Vagina (tissue), 2 donors: ENCODE measurements around the gene LPIN1. TPM values are rescaled to one million over a fixed set of nuclear protein-coding genes. Genes with fewer than 3 reads are reported as not detected.

Experiments used
- DNase-seq, 2 donors: peaks; one replicate each; pipeline ENCODE4 v3.0.0-alpha.2; 2017; ENCODE audit errors: extremely low spot score in 2 of 2
- H3K27ac ChIP-seq: fragments of 200-600 bp; sonication (generic); one replicate; pipeline ENCODE4 v1.5.1; 2019
- H3K27me3 ChIP-seq: fragments of 200-600 bp; sonication (generic); one replicate; pipeline ENCODE4 v1.5.1; 2019
- H3K36me3 ChIP-seq, 2 donors: fragments of 200-600 bp; sonication (generic); one replicate each; pipeline ENCODE4 v1.5.1; 2017 to 2019
- H3K4me1 ChIP-seq: fragments of 200-600 bp; sonication (generic); one replicate; pipeline ENCODE4 v1.5.1; 2019
- H3K4me3 ChIP-seq, 2 donors: fragments of 200-600 bp; sonication (generic); 1 replicate in 1 of 2; 2 replicates in 1 of 2; pipeline ENCODE4 v1.5.1; 2016 to 2019
- H3K9me3 ChIP-seq: fragments of 200-600 bp; sonication (generic); one replicate; pipeline ENCODE4 v1.5.1; 2019
- CTCF ChIP-seq, 3 experiments: fragments of 450-650 bp in 2 of 3; fragments of 200-600 bp in 1 of 3; sonication (generic) in 1 of 3; IDR thresholded peaks; one replicate each; pipeline ENCODE4 v1.5.1; 2017 to 2019; ENCODE audit warnings: antibody characterized with exemption in 3 of 3, mild to moderate bottlenecking in 2 of 3, moderate library complexity in 2 of 3
- POLR2A ChIP-seq, 2 donors: fragments of 450-650 bp; IDR thresholded peaks; one replicate each; pipeline ENCODE4 v1.6.1; 2017; ENCODE audit warnings: antibody characterized with exemption in 2 of 2, mild to moderate bottlenecking in 2 of 2, moderate library complexity in 2 of 2
- POLR2AphosphoS5 ChIP-seq, 2 donors: sonication (generic); formaldehyde crosslinking; IDR thresholded peaks; one replicate each; pipeline ENCODE4 v1.9.0; 2017; ENCODE audit warnings: antibody characterized with exemption in 2 of 2, mild to moderate bottlenecking in 2 of 2, low read depth in 1 of 2; ENCODE audit not compliant: insufficient read depth in 1 of 2
- intact Hi-C: fragments of 100-400 bp; cut with DNase I; formaldehyde crosslinking; loops from one replicate; pipeline ENCODE4 v1.15.1; 2023
- total RNA-seq: library from RNA; depleted of rRNA; stranded (reverse); fragments of >200 nt; gene quantifications from one replicate; pipeline ENCODE4 v1.2.3, GENCODE V29; 2016

The LPIN1 gene
- total RNA-seq, 1 donor from 2014 or later, result 67.5 TPM

DNA sequence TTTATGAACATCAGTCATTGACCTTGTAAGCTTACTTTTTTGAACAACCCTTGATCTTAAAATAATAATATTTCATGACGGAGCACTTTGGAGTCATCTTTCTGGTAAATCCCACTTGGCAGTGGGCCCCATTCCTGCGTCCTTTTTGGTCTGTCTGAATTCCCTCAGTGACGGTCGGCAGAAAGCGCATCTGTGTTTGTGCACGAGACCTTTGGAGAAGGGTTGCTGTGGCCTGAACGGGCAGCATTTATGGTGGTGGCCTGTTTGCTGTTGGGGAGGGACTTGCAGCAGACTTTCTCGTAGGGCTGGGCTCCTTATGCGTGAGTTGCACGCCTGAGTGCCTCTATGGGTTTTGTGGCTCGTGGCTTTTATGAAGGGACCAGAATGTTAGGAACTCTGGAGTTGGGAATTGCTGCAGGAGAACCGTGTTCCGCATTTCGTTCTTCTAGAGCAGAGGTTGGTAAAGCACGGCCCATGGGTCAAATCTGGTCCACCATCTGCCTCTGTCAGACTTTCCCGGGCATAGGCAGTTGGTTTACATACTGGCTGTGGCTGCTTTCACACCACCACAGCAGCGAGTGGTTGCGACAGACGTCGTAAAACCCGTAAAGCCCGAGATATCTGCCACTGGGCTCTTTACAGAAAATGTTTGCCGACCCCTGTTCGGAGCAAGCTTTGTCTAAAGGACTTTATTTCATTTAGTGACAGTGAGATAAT is 30.8 kb downstream of the LPIN1 start:
- no peaks in the 10 kb centered on the region for H3K27me3 ChIP-seq
- H3K9me3 ChIP-seq, result no peaks in the 10 kb centered on the region
- peaks cover 8% of the 10 kb centered on the region for H3K4me1 ChIP-seq
- peaks cover 0 to 35% of the 10 kb centered on the region in 2 donors for H3K36me3 ChIP-seq
- H3K4me3 ChIP-seq, result no peak overlapping the region
- no peak overlapping the region for H3K27ac ChIP-seq
- peak in 1 of 2 donors; percentile 79 for DNase-seq
- TF ChIP-seq CTCF (IDR thresholded peaks at IDR 0.05) (no peak), POLR2AphosphoS5 (IDR thresholded peaks at IDR 0.05; ENCODE audit: insufficient read depth in 1 of 2, low read depth in 1 of 2) (no peak), POLR2A (IDR thresholded peaks at IDR 0.05) (no peak)
- intact Hi-C loops, result loop anchor here (5.0 kb wide), 2 partner anchors 90 to 295 kb away; no protein-coding TSS in a partner anchor

DNA sequence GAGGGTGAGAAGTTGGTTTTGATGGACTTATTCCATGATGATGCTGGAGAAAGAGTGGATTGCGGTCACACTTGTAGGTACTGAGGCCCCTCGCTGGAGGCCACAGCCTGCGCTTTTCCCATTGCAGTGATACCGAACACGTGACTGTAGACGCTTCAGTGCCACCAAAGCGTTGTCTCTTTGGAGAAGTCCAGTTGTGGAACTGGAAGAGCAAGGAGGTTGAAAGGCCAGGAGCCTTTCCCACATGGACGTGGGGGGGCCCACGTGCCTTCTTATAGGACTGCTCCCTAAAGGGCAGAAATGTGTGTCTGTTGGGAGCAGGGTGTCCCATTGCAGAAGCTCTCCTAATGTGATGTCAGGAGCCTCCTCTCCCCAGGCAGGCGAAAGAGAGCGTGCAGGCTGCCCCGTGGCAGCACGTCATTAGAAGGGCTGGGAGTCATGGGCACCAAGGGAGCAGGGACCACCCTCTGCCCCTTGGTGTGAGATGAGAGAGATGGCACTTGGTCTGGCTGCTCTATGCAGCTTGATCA is 31.5 kb downstream of the LPIN1 start:
- Histone ChIP-seq H3K4me1 (peaks cover 8% of the 10 kb centered on the region), H3K27ac (no peak overlapping the region), H3K4me3 (no peak overlapping the region), H3K36me3 (peaks cover 0 to 42% of the 10 kb centered on the region in 2 donors), H3K27me3 (no peaks in the 10 kb centered on the region), H3K9me3 (no peaks in the 10 kb centered on the region)
- peak in 1 of 2 donors; percentile 93 for DNase-seq
- no peak for TF ChIP-seq POLR2AphosphoS5 (IDR thresholded peaks at IDR 0.05; ENCODE audit: insufficient read depth in 1 of 2, low read depth in 1 of 2)
- TF ChIP-seq CTCF (IDR thresholded peaks at IDR 0.05), result no peak
- no peak for TF ChIP-seq POLR2A (IDR thresholded peaks at IDR 0.05)
- intact Hi-C loops, result loop anchor here (5.0 kb wide), 2 partner anchors 91 to 296 kb away; no protein-coding TSS in a partner anchor

- Histone ChIP-seq H3K27ac (no peak overlapping the region), H3K36me3 (peaks cover 0 to 39% of the 10 kb centered on the region in 2 donors), H3K27me3 (no peaks in the 10 kb centered on the region), H3K9me3 (no peaks in the 10 kb centered on the region), H3K4me1 (peaks cover 8% of the 10 kb centered on the region), H3K4me3 (no peak overlapping the region)
- intact Hi-C loops, result loop anchor here (5.0 kb wide), 2 partner anchors 91 to 296 kb away; no protein-coding TSS in a partner anchor
- no peak for DNase-seq
- TF ChIP-seq POLR2A (IDR thresholded peaks at IDR 0.05) (no peak), CTCF (IDR thresholded peaks at IDR 0.05) (no peak), POLR2AphosphoS5 (IDR thresholded peaks at IDR 0.05; ENCODE audit: insufficient read depth in 1 of 2, low read depth in 1 of 2) (no peak)
Observed at GRCh38 chr2:11778416-11778815, 32.0 kb downstream of the LPIN1 start.

DNA sequence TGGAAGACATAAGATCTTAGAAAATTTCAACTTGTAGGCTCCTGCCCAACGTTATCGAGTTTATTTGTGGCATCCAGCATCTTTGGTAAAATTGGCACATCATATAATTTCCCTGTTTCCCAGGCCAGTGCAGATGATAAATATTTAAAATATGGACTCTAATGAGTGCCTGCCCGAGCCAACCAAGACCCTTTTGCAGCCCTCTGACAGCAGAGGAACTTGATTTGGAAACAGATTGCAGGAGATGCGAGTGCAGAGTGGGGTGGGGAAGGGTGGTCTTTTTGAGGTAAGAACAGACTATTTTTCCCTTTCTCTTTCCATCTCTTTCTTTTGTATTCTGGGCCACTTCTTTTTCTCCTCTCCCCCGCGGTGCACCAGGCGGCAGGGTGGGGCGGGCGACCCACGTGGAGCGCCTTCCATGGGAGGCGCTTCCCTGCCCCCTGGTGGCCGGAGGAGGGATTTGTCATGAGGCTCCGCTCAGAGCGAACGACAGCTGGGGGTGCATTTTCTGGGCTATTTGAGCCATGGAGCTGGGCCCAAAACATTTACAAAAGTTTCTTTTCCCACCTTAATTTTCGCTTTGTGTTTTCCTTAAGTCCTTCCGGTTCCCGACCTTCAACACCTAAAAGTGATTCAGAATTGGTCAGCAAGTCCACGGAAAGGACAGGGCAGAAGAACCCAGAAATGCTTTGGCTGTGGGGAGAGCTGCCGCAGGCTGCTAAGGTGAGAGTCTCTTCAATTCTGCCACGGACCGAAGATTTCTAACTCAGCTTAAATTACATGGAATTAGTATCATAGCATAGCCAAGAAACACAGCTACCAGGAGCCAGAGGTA is 32.7 kb downstream of the LPIN1 start:
- TF ChIP-seq POLR2AphosphoS5 (IDR thresholded peaks at IDR 0.05; ENCODE audit: insufficient read depth in 1 of 2, low read depth in 1 of 2) (peak; percentile 26 to 33), CTCF (IDR thresholded peaks at IDR 0.05) (peak; percentile 95 to 98 (median 95)), POLR2A (IDR thresholded peaks at IDR 0.05) (no peak)
- H3K27ac ChIP-seq, result no peak overlapping the region
- H3K27me3 ChIP-seq, result no peaks in the 10 kb centered on the region
- H3K4me1 ChIP-seq, result peaks cover 8% of the 10 kb centered on the region
- H3K9me3 ChIP-seq, result no peaks in the 10 kb centered on the region
- DNase-seq, result peak in 1 of 2 donors; percentile 67
- H3K4me3 ChIP-seq, result no peak overlapping the region
- intact Hi-C loops, result loop anchor here (5.0 kb wide), 2 partner anchors 92 to 297 kb away; no protein-coding TSS in a partner anchor
- H3K36me3 ChIP-seq, result peaks cover 0 to 31% of the 10 kb centered on the region in 2 donors
